ENCODE results near the gene SLC35F4. TPM values are rescaled to one million over a fixed set of nuclear protein-coding genes. Genes with fewer than 3 reads are reported as not detected.

The SLC35F4 gene
- total RNA-seq, 4 donors from 2014 or later: 0.88 to 2.3 TPM; not detected in 2

DNA sequence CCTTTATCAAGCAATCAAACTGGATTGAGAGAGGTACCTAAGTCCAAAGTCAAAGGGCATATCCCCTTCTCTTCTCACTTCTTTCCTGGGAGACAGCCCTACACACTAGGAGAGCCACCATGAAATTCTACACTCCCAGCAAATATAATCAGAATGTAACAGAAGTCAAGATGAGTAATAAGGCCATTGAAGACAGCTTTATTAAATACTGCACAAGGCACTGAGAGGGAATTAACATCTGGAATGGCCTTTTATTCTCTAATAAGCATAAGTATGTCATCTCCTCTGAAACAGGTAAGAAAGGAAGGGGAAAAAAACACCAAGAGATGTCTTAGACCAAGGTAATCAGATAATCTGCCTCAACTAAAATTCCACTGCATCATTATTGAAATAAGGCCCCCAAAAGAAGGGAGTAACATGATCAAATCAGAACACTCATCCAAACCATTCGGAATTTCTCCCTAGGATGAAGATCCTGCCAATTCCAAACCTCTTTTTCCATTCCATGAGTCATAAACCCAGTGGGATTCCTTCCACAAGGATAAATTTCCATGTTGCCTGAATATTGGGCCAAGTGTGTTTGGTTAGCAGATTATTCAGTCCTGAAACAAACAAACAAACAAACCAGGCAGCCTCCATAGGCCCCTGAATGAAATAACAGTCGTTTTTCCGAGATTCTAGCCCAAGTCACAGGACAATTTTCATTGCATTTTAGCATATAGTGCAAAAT, 19.9 kb downstream of the SLC35F4 start:
- Histone ChIP-seq H3K36me3 (no peaks in the 10 kb centered on the region), H3K27me3 (no peaks in the 10 kb centered on the region), H3K27ac (peak overlapping the region in 1 of 2 donors; percentile 17), H3K4me3 (no peak overlapping the region), H3K4me1 (no peaks in the 10 kb centered on the region), H3K9me3 (no peaks in the 10 kb centered on the region)
- TF ChIP-seq, protein P1, sequence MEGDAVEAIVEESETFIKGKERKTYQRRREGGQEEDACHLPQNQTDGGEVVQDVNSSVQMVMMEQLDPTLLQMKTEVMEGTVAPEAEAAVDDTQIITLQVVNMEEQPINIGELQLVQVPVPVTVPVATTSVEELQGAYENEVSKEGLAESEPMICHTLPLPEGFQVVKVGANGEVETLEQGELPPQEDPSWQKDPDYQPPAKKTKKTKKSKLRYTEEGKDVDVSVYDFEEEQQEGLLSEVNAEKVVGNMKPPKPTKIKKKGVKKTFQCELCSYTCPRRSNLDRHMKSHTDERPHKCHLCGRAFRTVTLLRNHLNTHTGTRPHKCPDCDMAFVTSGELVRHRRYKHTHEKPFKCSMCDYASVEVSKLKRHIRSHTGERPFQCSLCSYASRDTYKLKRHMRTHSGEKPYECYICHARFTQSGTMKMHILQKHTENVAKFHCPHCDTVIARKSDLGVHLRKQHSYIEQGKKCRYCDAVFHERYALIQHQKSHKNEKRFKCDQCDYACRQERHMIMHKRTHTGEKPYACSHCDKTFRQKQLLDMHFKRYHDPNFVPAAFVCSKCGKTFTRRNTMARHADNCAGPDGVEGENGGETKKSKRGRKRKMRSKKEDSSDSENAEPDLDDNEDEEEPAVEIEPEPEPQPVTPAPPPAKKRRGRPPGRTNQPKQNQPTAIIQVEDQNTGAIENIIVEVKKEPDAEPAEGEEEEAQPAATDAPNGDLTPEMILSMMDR (IDR thresholded peaks at IDR 0.05): no peak
- TF ChIP-seq POLR2A (IDR thresholded peaks at IDR 0.05): no peak
- intact Hi-C loops (cut with DNase I; ENCODE audit: low total_unique reads): no loop called here
- DNase-seq: no peak

DNA sequence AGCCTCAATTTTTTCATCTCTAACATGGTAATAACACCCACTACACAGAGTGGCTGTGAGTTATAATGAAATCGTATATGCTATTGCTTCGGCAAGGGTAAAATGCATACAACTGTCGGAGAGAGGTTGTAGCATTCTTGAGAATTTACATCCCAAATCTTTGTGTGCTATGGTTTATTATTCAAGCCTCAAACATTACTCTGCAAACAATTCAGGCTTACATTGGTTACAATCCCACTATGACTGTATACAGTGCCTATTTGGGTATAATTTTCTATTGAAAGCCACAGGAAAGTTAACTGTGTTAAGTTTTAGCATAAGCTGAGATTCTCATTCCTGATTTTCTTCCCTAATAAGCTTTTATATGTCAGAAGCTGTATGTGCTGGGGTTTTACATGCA, 20.6 kb downstream of the SLC35F4 start:
- H3K27ac ChIP-seq: no peak overlapping the region
- H3K36me3 ChIP-seq: no peaks in the 10 kb centered on the region
- TF ChIP-seq POLR2A (IDR thresholded peaks at IDR 0.05): no peak
- TF ChIP-seq, protein P1 (IDR thresholded peaks at IDR 0.05): no peak
- no peaks in the 10 kb centered on the region for H3K27me3 ChIP-seq
- H3K9me3 ChIP-seq: no peaks in the 10 kb centered on the region
- intact Hi-C loops (cut with DNase I; ENCODE audit: low total_unique reads): no loop called here
- no peak for DNase-seq
- no peaks in the 10 kb centered on the region for H3K4me1 ChIP-seq
- H3K4me3 ChIP-seq: no peak overlapping the region

DNA sequence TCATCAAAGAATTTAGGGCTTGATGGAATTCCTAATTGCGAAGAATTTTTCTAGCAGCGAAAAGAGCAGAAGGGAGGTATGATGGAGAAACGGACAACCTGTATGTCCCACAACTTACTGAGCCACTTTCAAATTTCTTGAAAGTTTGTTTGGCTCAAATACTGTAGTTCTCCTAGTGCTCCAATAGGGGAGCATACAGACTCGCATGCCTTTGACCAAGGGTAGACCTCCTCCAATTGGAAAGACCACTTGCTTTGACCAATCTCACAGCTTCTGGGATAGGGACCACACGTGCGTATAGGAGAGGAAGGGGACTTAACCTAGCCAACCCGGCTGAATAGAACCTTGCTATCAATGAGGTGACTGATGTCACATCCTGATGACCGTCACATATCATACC, 28.6 kb downstream of the SLC35F4 start:
- Histone ChIP-seq H3K9me3 (no peaks in the 10 kb centered on the region), H3K27me3 (no peaks in the 10 kb centered on the region), H3K4me3 (no peak overlapping the region), H3K36me3 (no peaks in the 10 kb centered on the region), H3K4me1 (no peaks in the 10 kb centered on the region), H3K27ac (no peak overlapping the region)
- intact Hi-C loops (cut with DNase I; ENCODE audit: low total_unique reads): no loop called here
- TF ChIP-seq, protein P1 (IDR thresholded peaks at IDR 0.05): no peak
- no peak for DNase-seq

DNA sequence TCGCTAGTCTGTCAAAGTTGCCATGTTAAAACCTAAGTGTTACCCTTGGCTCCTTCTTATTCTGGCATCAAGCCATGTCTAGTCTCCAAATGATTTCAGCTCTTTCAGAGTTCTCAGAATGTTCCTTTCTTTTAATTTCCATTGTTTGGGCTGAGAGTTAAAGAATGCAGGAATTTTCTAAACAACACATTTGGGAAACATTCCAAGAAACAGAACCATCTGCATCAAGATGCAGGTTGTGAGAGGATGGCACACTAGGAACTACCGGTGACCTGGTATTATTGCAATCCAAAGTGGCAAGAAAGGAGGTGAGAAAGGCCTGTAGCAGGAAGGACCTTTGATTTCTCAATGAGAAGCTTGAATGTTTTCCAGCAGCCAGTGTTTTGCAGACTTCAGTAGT, 30.1 kb downstream of the SLC35F4 start:
- Histone ChIP-seq H3K4me1 (no peaks in the 10 kb centered on the region), H3K36me3 (no peaks in the 10 kb centered on the region), H3K27me3 (no peaks in the 10 kb centered on the region), H3K27ac (no peak overlapping the region), H3K9me3 (no peaks in the 10 kb centered on the region), H3K4me3 (no peak overlapping the region)
- no peak for DNase-seq
- TF ChIP-seq, protein P1 (IDR thresholded peaks at IDR 0.05): no peak
- no peak for TF ChIP-seq POLR2A (IDR thresholded peaks at IDR 0.05)
- intact Hi-C loops (cut with DNase I; ENCODE audit: low total_unique reads): no loop called here

DNA sequence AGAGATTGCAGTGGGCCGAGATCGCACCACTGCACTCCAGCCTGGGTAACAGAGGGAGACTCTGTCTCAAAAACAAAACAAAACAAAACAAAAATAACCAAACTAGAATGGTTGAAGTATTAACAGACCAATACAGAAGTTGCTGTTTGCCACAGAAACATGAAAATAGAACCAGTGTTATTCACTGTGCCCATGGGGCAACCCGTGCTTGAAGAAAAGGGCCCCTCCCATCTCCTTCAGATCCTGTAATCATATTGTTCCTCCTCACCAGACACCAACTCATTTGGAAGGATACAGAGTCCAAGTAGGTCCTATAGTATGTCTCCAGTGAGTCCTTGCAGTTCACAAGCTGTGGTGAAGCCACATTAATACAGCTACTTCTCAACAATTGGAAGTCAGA, 30.9 kb downstream of the SLC35F4 start:
- no peaks in the 10 kb centered on the region for H3K9me3 ChIP-seq
- DNase-seq: no peak
- no peak overlapping the region for H3K27ac ChIP-seq
- H3K4me1 ChIP-seq: no peaks in the 10 kb centered on the region
- intact Hi-C loops (cut with DNase I; ENCODE audit: low total_unique reads): no loop called here
- no peaks in the 10 kb centered on the region for H3K36me3 ChIP-seq
- no peak for TF ChIP-seq POLR2A (IDR thresholded peaks at IDR 0.05)
- TF ChIP-seq, protein P1 (IDR thresholded peaks at IDR 0.05): no peak
- H3K4me3 ChIP-seq: no peak overlapping the region
- no peaks in the 10 kb centered on the region for H3K27me3 ChIP-seq
